ENCODE measurements around the gene ESRRG.
A peak's percentile ranks its signal among the peaks of the same experiment; 100 is the strongest.

Gene ESRRG

GRCh38 chr1:216723274-216723780 lies at the start of gene ESRRG:
TSS of gene ESRRG (minus strand) at chr1:216723429. CDS start at chr1:216723299, 130 bp downstream.
- DNase-seq (ENCODE audit: low spot score), result no peak
- no peak for FAIRE-seq

- DNase-seq (ENCODE audit: low spot score) (no peak), FAIRE-seq (no peak)
Observed at GRCh38 chr1:216771922-216772321, 48.7 kb upstream of the ESRRG start.

GRCh38 chr1:216766633-216767327 lies 43.6 kb upstream of the ESRRG start:
- DNase-seq (ENCODE audit: low spot score), result no peak
- FAIRE-seq, result no peak

GRCh38 chr1:216765346-216766300 lies 42.4 kb upstream of the ESRRG start:
- DNase-seq (ENCODE audit: low spot score), result no peak
- FAIRE-seq, result no peak

GRCh38 chr1:216758161-216758560 lies 34.9 kb upstream of the ESRRG start:
- FAIRE-seq, result no peak
- no peak for DNase-seq (ENCODE audit: low spot score)

- FAIRE-seq (no peak), DNase-seq (ENCODE audit: low spot score) (no peak)
Observed at GRCh38 chr1:216757110-216757509, 33.9 kb upstream of the ESRRG start.

- FAIRE-seq, result no peak
- DNase-seq (ENCODE audit: low spot score), result no peak
Observed at GRCh38 chr1:216750961-216751360, 27.7 kb upstream of the ESRRG start.

GRCh38 chr1:216750031-216750627 lies 26.9 kb upstream of the ESRRG start:
- FAIRE-seq (no peak), DNase-seq (ENCODE audit: low spot score) (peak; percentile 9)

- DNase-seq (ENCODE audit: low spot score) (no peak), FAIRE-seq (no peak)
Observed at GRCh38 chr1:216749232-216749631, 26.0 kb upstream of the ESRRG start.

- DNase-seq (ENCODE audit: low spot score) (no peak), FAIRE-seq (no peak)
Observed at GRCh38 chr1:216742625-216743024, 19.4 kb upstream of the ESRRG start.

GRCh38 chr1:216740331-216740730 lies 17.1 kb upstream of the ESRRG start:
- DNase-seq (ENCODE audit: low spot score), result no peak
- no peak for FAIRE-seq

GRCh38 chr1:216739793-216740192 lies 16.6 kb upstream of the ESRRG start:
- no peak for FAIRE-seq
- no peak for DNase-seq (ENCODE audit: low spot score)

GRCh38 chr1:216732121-216732520 lies 8.9 kb upstream of the ESRRG start:
- DNase-seq (ENCODE audit: low spot score) (no peak), FAIRE-seq (no peak)

- DNase-seq (ENCODE audit: low spot score) (no peak), FAIRE-seq (no peak)
Observed at GRCh38 chr1:216731562-216731961, 8.3 kb upstream of the ESRRG start.

- FAIRE-seq, result no peak
- no peak for DNase-seq (ENCODE audit: low spot score)
Observed at GRCh38 chr1:216726435-216726834, 3.2 kb upstream of the ESRRG start.

GRCh38 chr1:216722821-216723220 lies 408 bp downstream of the ESRRG start:
- DNase-seq (ENCODE audit: low spot score), result no peak
- no peak for FAIRE-seq

- no peak for FAIRE-seq
Observed at GRCh38 chr1:216721863-216722262, 1.4 kb downstream of the ESRRG start.

GRCh38 chr1:216721062-216721461 lies 2.2 kb downstream of the ESRRG start:
- FAIRE-seq, result no peak
- no peak for DNase-seq (ENCODE audit: low spot score)

More at GRCh38 chr1:216721863-216722262, 1.4 kb downstream of the ESRRG start:
- DNase-seq (ENCODE audit: low spot score), result no peak

GRCh38 chr1:216711712-216712111 lies 11.5 kb downstream of the ESRRG start:
- DNase-seq (ENCODE audit: low spot score) (no peak), FAIRE-seq (no peak)

- no peak for FAIRE-seq
- no peak for DNase-seq (ENCODE audit: low spot score)
Observed at GRCh38 chr1:216710598-216711333, 12.5 kb downstream of the ESRRG start.

- no peak for FAIRE-seq
- DNase-seq (ENCODE audit: low spot score), result no peak
Observed at GRCh38 chr1:216710055-216710454, 13.2 kb downstream of the ESRRG start.
